HEK293T (cell line): ENCODE results near the gene HES3.

ENCODE experiments used
- CTCF ChIA-PET: fragments of 350-600 bp; formaldehyde crosslinking; extraction: SDS; loops from one replicate; lab custom pipeline; 2021; ENCODE audit warnings: antibody characterized with exemption, inconsistent platforms; lab: Yijun Ruan, JAX
- POLR2A ChIA-PET: fragments of 350-600 bp; formaldehyde crosslinking; extraction: SDS; loops from one replicate; lab custom pipeline; 2020; ENCODE audit warnings: antibody characterized with exemption, inconsistent platforms; lab: Yijun Ruan, JAX
- DNase-seq: peaks from one replicate; pipeline ENCODE4 v3.0.0; 2012; ENCODE audit warnings: mixed read lengths; ENCODE audit errors: extremely low spot score
- ARNT ChIP-seq: fragments of 450-650 bp; IDR thresholded peaks from 2 replicates; pipeline ENCODE4 v1.6.1; 2017; ENCODE audit warnings: mild to moderate bottlenecking
- BHLHE40 ChIP-seq: fragments of 450-650 bp; IDR thresholded peaks from 2 replicates; pipeline ENCODE4 v1.6.1; 2016; ENCODE audit warnings: mild to moderate bottlenecking, moderate library complexity, borderline replicate concordance
- CTBP1 ChIP-seq: fragments of 450-650 bp; IDR thresholded peaks from 2 replicates; pipeline ENCODE4 v1.6.1; 2016; ENCODE audit warnings: borderline replicate concordance
- ELF4 ChIP-seq: fragments of 450-650 bp; IDR thresholded peaks from 2 replicates; pipeline ENCODE4 v1.6.1; 2017; ENCODE audit warnings: antibody characterized with exemption
- FOXA1 ChIP-seq: fragments of 450-650 bp; IDR thresholded peaks from 2 replicates; pipeline ENCODE4 v1.6.1; 2016; ENCODE audit warnings: mild to moderate bottlenecking
- FOXK2 ChIP-seq: fragments of 450-650 bp; IDR thresholded peaks from 2 replicates; pipeline ENCODE4 v1.6.1; 2016; ENCODE audit warnings: mild to moderate bottlenecking
- FOXM1 ChIP-seq: fragments of 450-650 bp; IDR thresholded peaks from 2 replicates; pipeline ENCODE4 v1.6.1; 2017; ENCODE audit warnings: mild to moderate bottlenecking, borderline replicate concordance
- HDGF ChIP-seq: fragments of 450-650 bp; IDR thresholded peaks from 2 replicates; pipeline ENCODE4 v1.6.1; 2017; ENCODE audit warnings: antibody characterized with exemption, borderline replicate concordance
- L3MBTL2 ChIP-seq: fragments of 450-650 bp; conservative IDR thresholded peaks from 2 replicates; pipeline ENCODE4 v1.6.1; 2016; ENCODE audit warnings: mild to moderate bottlenecking
- LEF1 ChIP-seq: fragments of 450-650 bp; IDR thresholded peaks from 2 replicates; pipeline ENCODE4 v1.6.1; 2017; ENCODE audit warnings: mild to moderate bottlenecking, borderline replicate concordance
- NFRKB ChIP-seq: fragments of 450-650 bp; IDR thresholded peaks from 2 replicates; pipeline ENCODE4 v1.6.1; 2016; ENCODE audit warnings: mild to moderate bottlenecking, moderate library complexity
- SP1 ChIP-seq: fragments of 450-650 bp; IDR thresholded peaks from 2 replicates; pipeline ENCODE4 v1.6.1; 2017
- SUZ12 ChIP-seq: fragments of 450-650 bp; IDR thresholded peaks from 2 replicates; pipeline ENCODE4 v1.6.1; 2016; ENCODE audit warnings: mild to moderate bottlenecking
- TARDBP ChIP-seq: fragments of 450-650 bp; IDR thresholded peaks from 2 replicates; pipeline ENCODE4 v1.6.1; 2016
- ZNF384 ChIP-seq: fragments of 450-650 bp; IDR thresholded peaks from 2 replicates; pipeline ENCODE4 v1.6.1; 2016
- TF ChIP-seq, protein P1 (sequence below): fragments of 450-650 bp; IDR thresholded peaks from 2 replicates; pipeline ENCODE4 v1.6.1; 2016

Gene HES3

DNA sequence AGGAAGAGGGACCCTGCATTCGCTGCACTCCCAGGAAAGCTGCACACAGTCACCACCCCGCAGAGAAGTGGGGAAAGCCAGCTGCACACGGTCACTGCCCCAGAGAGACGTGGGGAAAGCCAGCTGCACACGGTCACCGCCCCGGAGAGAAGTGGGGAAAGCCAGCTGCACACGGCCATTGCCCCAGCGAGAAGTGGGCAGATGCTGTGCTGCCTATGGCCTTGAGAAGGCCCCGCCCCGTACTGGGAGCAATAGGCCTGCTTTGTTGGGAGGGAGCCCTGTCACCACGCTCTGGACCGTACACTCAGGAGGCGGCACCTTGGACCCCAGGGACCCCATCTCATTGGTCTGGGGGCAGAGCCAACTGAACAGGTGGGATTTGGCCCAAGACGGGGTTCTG is 21.2 kb downstream of the HES3 start:
- no peak for TF ChIP-seq SUZ12
- POLR2A ChIA-PET, result no interaction called here
- no peak for DNase-seq
- CTCF ChIA-PET, result no interaction called here

DNA sequence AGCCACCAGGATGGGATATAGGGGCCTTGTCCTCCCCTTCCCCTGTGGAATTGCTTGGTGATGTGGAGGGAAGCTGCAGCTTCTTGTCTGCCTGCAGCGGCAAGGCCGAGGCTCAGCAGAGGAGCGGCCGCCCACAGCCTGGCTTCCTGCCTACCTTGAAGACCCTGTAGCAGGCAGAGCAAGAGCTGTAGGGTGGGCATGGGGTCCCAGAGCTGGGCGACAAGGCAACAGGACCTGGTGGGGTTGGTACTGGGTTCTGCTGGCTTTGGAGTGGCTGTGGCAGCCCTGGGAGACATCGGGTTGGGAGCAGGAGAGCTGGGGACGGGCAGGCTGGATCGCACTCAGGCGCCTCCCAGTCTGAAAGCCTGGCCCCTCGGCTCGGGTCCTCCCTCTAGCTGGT is 22.7 kb downstream of the HES3 start:
- TF ChIP-seq ELF4, result no peak
- no peak for TF ChIP-seq FOXA1
- no peak for TF ChIP-seq BHLHE40
- TF ChIP-seq ZNF384, result no peak
- TF ChIP-seq HDGF, result no peak
- no peak for TF ChIP-seq ARNT
- TF ChIP-seq SUZ12, result no peak
- no peak for TF ChIP-seq CTBP1
- no peak for TF ChIP-seq SP1
- no peak for TF ChIP-seq FOXK2
- no peak for TF ChIP-seq L3MBTL2
- no peak for TF ChIP-seq NFRKB
- no peak for TF ChIP-seq LEF1
- no peak for TF ChIP-seq FOXM1
- no peak for DNase-seq
- ChIA-PET CTCF (no interaction called here), POLR2A (no interaction called here)

DNA sequence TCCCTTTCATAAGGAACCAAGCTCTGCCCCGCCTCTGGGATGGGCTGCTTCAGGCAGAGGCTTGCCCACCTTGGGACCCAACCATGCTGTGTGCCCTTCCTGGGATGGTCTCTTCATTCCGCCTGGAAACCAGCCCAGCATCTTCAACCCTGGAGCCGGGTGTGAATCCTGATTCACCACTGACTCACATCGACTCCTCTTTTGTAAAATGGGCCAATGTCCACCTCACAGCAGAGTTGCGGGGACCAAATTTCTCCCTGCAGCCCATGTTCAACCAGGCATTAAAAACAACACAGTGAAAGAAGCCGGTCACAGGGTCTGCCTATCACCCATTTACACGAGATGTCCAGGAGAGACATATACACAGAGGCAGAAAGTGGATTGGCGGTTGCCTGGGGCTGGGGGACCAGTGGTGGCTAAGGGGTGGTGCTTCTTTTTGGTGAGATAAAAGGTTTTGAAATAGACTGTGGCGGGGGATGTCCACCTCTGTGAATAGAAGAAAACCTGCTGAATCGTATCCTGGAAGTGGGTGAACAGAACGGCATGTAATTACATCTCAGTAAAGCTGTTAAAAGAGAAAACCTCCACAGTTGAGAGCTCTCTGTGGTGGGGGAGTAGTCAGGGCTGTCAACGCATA is 23.8 kb downstream of the HES3 start:
- TF ChIP-seq FOXK2, result no peak
- no peak for TF ChIP-seq SUZ12
- TF ChIP-seq ARNT, result no peak
- TF ChIP-seq TARDBP, result no peak
- no peak for TF ChIP-seq ELF4
- TF ChIP-seq BHLHE40, result no peak
- TF ChIP-seq LEF1, result no peak
- TF ChIP-seq L3MBTL2, result no peak
- TF ChIP-seq CTBP1, result no peak
- TF ChIP-seq NFRKB, result no peak
- TF ChIP-seq, protein P1, sequence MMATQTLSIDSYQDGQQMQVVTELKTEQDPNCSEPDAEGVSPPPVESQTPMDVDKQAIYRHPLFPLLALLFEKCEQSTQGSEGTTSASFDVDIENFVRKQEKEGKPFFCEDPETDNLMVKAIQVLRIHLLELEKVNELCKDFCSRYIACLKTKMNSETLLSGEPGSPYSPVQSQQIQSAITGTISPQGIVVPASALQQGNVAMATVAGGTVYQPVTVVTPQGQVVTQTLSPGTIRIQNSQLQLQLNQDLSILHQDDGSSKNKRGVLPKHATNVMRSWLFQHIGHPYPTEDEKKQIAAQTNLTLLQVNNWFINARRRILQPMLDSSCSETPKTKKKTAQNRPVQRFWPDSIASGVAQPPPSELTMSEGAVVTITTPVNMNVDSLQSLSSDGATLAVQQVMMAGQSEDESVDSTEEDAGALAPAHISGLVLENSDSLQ, result no peak
- no peak for TF ChIP-seq SP1
- no peak for TF ChIP-seq FOXM1
- CTCF ChIA-PET, result interaction anchor here (0.6 to 1.3 kb wide), 2 partner anchors 49 to 138 kb away, joined by 3 read pairs; no protein-coding TSS in a partner anchor
- no peak for DNase-seq
- POLR2A ChIA-PET, result no interaction called here

DNA sequence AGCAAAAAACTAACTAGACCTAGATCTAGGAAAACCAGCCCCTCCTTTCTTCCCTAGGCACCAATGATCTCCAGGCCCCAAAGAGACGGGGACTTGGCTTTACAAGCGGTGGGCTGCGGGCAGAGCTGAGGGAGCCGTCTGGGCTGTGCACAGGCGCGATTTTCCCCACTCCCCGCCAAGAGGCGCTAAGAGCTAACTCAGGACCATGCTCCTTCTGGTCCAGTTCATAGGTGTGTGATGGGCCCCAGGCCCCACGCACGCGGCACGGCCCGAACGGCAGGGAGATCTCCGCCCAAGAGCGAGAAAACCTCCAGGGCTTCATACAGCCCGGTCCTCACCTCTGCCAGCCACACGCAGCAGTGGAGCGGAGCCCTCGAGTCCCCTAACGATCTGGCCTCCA is 24.4 kb downstream of the HES3 start:
- no peak for DNase-seq
- ChIA-PET CTCF (interaction anchor here (0.6 to 1.3 kb wide), 2 partner anchors 48 to 137 kb away, joined by 3 read pairs; no protein-coding TSS in a partner anchor), POLR2A (no interaction called here)
- no peak for TF ChIP-seq L3MBTL2
- no peak for TF ChIP-seq SP1
- no peak for TF ChIP-seq TARDBP
- no peak for TF ChIP-seq SUZ12
- no peak for TF ChIP-seq BHLHE40
- TF ChIP-seq FOXK2, result no peak
- TF ChIP-seq NFRKB, result no peak
- TF ChIP-seq ELF4, result no peak
- TF ChIP-seq ZNF384, result no peak
- TF ChIP-seq HDGF, result no peak
- TF ChIP-seq, protein P1, result no peak
- no peak for TF ChIP-seq FOXM1
- no peak for TF ChIP-seq CTBP1
- TF ChIP-seq ARNT, result no peak
- TF ChIP-seq FOXA1, result no peak
- TF ChIP-seq LEF1, result no peak

DNA sequence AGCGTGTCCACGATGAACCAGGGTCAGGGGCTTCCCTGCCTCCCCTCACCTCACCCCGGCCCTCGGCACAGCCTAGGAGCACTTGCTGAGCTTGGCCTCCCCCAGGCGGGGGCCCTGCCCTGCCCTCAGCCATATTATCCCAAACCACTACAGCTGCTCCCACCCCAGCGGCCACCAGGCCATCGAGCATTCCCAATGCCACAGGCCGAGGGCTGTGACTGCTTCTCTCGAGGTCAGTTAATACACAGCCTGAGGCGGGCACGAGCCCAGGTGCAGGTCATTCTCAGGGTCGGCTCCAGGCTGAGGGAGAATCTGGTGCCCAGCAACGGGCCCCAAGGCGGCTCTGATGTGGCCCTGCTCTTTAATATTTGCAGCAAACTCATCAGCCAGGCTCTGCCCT is 25.3 kb downstream of the HES3 start:
- no peak for TF ChIP-seq L3MBTL2
- TF ChIP-seq HDGF, result no peak
- TF ChIP-seq FOXM1, result no peak
- no peak for TF ChIP-seq ARNT
- TF ChIP-seq SUZ12, result no peak
- TF ChIP-seq TARDBP, result no peak
- TF ChIP-seq CTBP1, result no peak
- no peak for TF ChIP-seq BHLHE40
- no peak for TF ChIP-seq FOXA1
- TF ChIP-seq SP1, result no peak
- no peak for TF ChIP-seq ZNF384
- no peak for TF ChIP-seq NFRKB
- no peak for TF ChIP-seq LEF1
- ChIA-PET CTCF (no interaction called here), POLR2A (no interaction called here)

DNA sequence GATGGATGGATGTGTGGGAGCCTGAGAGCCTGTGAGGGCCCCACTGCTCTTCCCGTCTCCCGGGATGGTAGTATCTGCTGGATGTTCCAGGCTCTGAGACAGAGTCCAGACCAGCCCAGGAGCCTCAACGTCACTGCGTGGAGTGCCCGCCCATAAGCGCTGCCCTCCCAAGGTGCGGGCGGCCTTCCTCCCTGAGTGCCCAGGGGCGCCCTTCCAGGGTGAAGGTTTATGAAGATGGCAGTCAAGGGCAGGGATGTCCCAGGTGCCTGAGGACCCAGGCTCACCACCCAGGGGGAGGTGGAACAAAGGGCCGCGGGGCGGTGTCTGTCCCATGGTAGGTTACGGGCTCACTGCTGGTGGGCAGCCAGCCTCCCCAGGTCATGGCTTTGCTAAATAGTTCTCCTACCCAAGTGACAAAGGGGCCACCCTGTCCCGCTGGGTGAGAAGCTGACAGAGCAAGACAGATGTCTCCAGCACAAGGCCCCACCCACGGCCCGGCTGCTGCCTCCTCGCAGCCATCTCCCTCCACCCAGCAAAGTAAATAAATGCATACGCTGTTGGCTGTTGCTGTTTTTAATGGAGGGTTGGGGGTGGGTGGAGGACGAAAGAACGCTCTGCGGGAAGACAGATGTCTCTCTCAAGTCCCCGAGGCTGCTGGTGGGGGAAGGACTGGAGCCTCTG is 25.9 kb downstream of the HES3 start:
- DNase-seq, result no peak
- CTCF ChIA-PET, result interaction anchor here (0.6 kb wide), 1 partner anchor 66 kb away, joined by 3 read pairs; no protein-coding TSS in a partner anchor
- POLR2A ChIA-PET, result no interaction called here
- TF ChIP-seq, protein P1, result peak; percentile 78
- no peak for TF ChIP-seq TARDBP

More for the DNA sequence above, 25.3 kb downstream of the HES3 start:
- no peak for DNase-seq
